GM21723 (cell line): ENCODE results near the gene GRB14.

Source experiments
- ATAC-seq: cut with Tn5 transposase; IDR thresholded peaks from one replicate; pipeline ENCODE4 v1.9.1; 2021; ENCODE audit warnings: mild to moderate bottlenecking, moderate library complexity; ENCODE audit not compliant: unreplicated experiment

GRB14 gene

GRCh38 chr2:164617466-164617865 lies 3.8 kb downstream of the GRB14 start:
- ATAC-seq, result no peak

DNA sequence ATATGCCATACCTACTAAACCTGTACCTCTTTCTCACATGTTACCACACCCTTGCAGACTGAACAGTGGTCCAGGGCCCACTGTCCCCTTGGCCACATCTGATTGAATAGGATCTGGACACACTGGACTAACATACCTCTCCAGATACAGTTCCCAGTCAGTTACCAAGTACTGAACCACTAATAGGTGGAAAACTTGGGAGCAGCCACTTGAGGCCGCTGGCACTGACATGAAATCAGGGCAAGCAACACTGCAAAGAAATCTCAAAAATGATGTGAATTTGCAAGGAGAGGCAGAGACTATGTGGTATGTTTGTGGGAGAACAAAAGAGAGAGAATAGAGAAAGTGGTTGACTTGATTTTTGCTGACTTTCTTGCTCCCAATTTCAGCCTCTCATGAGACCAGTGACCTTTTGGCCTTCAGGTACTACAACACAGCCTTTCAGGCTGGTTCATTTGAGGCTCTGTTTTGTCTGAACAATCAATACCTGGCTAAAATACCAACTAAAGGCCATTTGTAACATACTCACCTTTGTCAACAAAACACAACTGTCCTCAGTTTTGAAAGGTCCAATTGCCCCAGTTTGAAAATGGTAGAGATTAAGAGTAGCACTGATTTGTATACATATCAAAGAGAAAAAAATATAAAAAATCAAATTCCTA lies 7.8 kb downstream of the GRB14 start:
- no peak for ATAC-seq

DNA sequence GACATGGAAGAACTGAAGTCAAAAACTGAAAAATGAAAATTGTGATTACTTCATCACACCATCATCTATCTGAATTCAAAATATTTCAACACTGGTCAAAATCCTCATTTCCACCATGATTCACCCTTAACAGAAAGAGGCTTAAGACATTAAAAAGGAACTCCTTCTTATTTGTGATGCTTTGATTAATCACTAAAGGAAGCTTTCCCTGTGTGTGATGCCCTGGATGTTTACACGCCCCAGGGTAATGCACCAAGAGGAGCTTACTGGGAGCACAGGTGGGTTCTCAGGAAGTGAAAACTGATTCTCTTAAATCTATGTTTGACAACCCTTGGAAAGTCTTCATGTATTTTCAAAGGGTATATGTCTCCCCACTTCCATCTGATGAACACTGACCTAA lies 11.5 kb downstream of the GRB14 start:
- ATAC-seq, result no peak

DNA sequence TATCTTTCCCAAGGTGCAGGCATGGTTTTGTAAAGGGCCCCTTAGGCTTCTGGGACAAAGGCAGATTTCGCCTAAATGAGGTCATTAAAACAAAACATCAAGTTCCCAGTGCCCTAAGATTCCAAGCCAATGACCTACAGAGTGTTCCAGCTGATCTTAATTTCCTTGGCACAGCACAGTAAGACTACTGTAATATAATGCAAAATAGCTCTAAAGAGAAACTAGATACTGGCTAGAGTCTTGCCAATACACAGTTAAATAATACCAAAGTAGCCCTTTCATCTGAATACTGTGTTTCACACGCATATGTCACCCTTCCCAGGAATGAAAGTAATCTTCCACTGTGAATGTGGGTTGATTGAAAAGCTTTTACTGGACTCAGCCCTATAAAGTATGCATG lies 14.7 kb downstream of the GRB14 start:
- ATAC-seq, result no peak

- no peak for ATAC-seq
Measured at GRCh38 chr2:164605295-164605694, 16.0 kb downstream of the GRB14 start.

DNA sequence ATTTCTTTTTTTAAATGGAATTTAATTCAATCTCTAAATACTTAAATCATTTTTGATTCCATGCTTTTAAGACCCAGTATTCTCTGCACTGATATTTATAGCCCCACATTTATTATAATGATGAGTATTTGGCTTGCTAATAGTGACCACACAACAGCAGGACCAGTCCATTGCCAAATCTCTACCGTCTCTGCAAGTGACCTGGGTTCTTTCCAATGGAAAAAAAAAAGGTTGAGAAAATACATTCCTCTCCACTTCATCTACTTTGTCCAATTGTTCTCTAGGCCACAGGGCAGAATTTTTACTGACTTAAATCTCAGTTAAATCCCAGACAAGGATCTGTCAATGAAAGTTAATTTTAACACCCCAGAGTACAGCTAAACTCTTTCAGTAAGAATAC lies 20.5 kb downstream of the GRB14 start:
- ATAC-seq, result no peak

GRCh38 chr2:164599954-164600589 lies 21.2 kb downstream of the GRB14 start:
- peak; percentile 99 for ATAC-seq

DNA sequence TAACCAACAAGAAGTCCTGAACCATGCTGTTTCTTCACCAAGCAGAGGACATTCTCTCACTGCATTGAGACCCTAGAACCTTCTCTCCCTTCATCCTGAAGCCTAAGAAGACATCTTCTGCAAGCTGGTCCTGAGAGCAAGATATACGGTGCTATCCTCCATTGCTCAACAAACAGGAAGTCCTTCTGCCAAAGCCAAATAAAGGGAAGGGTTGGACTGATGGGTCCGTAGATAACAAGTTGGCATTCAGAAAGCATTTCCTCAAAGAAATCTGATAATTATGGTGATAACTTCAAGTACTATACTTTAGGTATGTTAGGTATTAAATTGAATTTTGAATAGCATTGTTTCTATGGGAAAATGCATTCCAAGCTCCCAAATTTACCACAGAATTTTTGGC lies 23.3 kb downstream of the GRB14 start:
- no peak for ATAC-seq

DNA sequence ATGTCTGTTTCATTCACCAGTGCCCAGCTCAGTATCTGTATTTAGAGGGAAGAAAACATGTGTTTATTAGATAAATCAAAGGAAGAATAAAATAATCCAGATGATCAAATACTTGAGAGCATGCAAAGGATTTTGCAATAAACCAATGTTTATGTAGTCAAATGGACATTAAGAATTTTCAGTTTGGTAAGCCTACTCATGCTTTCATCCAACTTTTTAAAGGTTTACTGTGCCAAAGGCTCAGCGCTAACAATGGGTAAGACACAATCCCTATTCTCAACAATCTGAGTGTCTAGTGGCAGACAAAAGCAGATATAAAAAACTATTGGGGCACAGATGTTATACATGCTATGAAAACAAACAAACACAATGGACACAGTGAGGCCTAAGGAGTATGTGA lies 26.3 kb downstream of the GRB14 start:
- no peak for ATAC-seq

DNA sequence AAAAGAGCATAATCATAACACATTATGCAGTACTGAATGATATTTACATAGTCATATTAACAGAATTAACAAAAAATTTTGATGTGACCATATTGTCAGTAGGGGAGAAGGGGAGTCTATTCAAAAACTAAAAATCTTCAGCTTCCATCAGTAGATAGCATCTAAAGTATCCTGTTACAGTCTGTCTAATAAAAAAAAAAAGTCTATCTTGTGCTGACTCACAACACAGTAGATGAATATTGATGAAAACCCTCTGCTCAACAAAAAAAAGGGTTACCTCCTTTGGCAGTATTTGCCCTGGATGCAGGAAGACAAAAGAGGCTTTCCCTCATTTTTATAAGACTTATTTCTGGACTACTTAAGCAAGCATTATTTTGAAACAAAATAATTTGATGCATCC lies 27.3 kb downstream of the GRB14 start:
- no peak for ATAC-seq

GRCh38 chr2:164593541-164593940 lies 27.7 kb downstream of the GRB14 start:
- no peak for ATAC-seq

GRCh38 chr2:164589522-164589921 lies 31.8 kb downstream of the GRB14 start:
- ATAC-seq, result no peak

DNA sequence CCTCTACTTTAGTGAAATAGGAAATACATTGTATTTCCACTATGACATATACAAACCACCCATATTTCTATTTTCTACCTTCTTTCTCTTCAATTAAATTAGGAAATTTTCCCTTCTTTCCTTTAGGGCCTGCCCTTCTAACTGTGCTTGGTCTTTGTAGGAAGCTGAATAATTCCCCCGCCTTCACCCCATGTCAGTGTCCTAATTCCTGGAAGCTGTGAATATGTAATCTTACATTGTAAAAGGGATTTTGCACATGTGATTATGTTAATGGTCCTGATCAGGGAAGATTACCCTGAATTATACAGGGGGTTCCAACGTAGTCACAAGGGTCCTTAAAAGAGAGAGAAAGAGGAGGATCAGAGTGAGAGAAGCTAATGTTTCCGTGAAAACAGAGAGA lies 40.2 kb downstream of the GRB14 start:
- ATAC-seq, result no peak

DNA sequence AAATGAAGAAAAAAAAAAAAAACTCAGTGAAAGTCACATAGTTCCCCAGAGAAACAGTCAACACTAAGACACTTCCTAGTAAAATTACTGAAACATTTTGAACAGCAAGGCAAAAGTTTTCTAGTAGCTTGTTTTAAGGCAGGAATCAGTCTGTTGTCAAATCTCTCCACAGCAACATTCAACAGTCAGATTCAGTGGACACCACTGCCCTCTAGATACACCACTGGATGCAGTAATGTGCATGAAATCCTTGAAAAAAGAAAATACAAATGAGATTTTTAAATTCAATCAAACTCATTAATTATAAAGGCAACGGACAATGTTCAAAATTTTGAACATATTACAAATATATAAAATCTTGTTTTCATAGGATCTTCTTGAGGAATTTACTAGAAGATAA lies 46.4 kb downstream of the GRB14 start:
- ATAC-seq, result no peak

- no peak for ATAC-seq
Measured at GRCh38 chr2:164570475-164570874, 50.8 kb downstream of the GRB14 start.

DNA sequence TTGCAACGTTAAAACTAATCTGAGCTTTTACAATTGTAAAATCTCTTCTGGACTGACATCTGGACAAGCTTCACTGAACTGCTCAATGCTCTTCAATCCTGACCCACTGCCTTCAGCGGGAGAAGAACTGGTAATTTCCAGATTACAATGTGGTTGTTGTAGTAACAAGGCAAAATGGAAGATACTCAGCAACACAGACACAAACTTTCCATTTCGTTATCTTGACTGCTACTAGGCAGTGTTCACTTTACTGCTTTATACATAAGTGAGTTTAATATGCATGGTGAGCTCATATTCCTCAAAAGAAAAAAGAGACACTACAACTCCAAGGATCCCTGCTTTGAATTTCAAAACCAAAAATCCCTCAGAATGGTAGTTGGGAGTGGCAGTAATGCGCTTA lies 51.9 kb downstream of the GRB14 start:
- no peak for ATAC-seq

GRCh38 chr2:164568317-164568716 lies 53.0 kb downstream of the GRB14 start:
- ATAC-seq, result no peak

DNA sequence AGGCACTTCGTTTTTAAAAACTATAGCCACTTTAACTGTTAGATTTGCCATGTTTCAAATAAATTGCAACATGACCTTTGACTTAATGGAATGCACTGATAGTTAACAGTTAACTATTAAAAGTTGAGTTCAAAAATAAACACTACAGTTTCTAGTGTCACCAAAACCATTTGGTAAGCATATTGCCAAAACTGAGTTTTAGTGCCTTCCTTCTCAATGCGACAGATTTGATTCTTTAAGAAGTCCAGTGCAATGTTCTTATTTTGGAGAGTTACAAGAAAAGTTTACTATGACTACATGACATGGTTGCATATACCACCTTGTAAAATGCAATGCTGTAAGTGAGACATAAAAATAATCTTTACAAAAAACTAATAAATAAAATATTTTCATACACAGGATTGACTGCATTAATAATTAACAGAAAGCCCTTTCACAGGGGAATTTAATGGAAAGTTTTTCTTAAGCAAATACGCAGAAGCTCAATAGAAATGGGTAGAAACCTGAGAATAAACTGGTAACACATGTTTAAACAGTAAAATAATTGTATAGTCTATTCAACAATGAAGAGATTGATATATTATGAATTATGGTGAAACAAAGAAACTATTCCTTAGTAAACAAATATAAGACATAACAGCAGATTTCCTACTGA lies 53.8 kb downstream of the GRB14 start:
- ATAC-seq, result no peak

DNA sequence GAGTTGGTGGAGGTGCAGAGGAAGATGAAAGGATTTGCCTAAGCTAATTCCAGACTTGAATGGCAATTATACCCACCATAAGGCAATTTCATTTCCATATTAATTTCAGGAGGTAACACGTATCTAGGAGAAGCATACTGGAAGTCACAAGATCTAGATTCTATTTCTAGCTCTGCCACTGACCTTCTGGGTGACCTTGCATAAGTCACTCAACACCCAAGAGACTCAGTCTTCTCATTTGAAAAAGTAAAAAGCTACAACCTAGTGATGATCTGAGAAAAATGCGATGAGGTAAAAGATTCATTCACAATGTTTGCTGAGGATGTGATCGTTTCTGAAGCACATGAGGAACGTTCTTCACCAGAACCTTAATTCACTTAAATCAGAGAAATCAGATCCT lies 55.9 kb downstream of the GRB14 start:
- ATAC-seq, result no peak

GRCh38 chr2:164562666-164563065 lies 58.6 kb downstream of the GRB14 start:
- ATAC-seq, result no peak

GRCh38 chr2:164561991-164562390 lies 59.3 kb downstream of the GRB14 start:
- no peak for ATAC-seq

DNA sequence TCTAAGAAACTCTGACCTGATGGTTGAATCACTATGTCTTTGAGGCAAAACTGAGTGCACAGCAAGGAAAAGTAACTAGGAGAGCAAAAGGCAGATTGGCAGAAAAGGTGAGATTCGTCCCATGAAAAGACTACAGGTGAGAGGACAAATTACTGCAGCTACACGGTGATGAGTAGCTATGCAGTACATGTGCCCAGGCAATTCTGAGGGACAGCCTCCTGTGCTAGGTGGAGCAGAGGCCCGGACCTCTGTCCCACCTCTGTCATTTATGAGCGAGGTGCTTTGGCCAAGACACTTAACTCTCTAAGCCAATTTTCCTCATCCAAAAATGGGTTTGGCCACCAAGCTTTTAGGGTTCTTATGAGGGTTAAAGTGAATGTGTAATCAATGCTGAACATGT lies 59.9 kb downstream of the GRB14 start:
- no peak for ATAC-seq
